ENCODE results near the gene PRKD3. TPM values are rescaled to one million over a fixed set of nuclear protein-coding genes. Genes with fewer than 3 reads are reported as not detected.

The PRKD3 gene
- total RNA-seq, 2 experiments from 2014 or later: 40.5 to 44.1 TPM

DNA sequence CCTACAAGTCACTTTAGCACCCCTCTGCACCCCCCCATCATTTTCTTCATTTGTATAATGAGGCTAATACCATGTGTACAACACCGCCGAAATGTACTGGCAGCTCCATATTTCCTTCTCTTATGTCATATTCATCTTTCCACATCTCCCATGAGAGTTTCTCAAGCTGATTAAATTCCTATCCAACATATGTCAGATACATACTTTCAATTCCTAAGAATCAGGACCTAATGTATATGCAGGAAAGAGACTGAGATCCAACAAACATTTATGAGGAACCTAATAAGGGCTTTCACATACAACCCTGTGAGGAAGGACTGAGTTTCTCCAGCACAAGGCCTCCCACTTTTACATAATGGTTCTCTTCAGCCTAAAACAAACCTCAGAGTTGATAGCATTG lies 41.9 kb downstream of the PRKD3 start:
- no peak overlapping the region for H3K4me3 Mint-ChIP-seq
- Histone ChIP-seq H3K9me3 (ENCODE audit: control insufficient read depth in 1 of 2, insufficient read depth in 1 of 2, low read length in 2 of 2) (no peaks in the 10 kb centered on the region), H3K27ac (ENCODE audit: low read depth in 1 of 2, low read length in 2 of 2) (no peak overlapping the region), H3K27me3 (ENCODE audit: control insufficient read depth in 1 of 2, insufficient read depth in 2 of 2, low read length in 2 of 2) (no peaks in the 10 kb centered on the region), H3K4me3 (ENCODE audit: low read length) (no peak overlapping the region), H3K4me1 (ENCODE audit: insufficient read depth, low read length) (no peaks in the 10 kb centered on the region), H3K36me3 (ENCODE audit: insufficient read depth, low read length) (peaks cover 16% of the 10 kb centered on the region)
- DNase-seq (no peak), ATAC-seq (ENCODE audit: poor library complexity) (no peak)
- H3K9me3 Mint-ChIP-seq: no peaks in the 10 kb centered on the region
- H3K27me3 Mint-ChIP-seq: no peaks in the 10 kb centered on the region
- H3K27ac Mint-ChIP-seq: no peak overlapping the region
- intact Hi-C loops (cut with DNase I, micrococcal nuclease): no loop called here
- POLR2A ChIA-PET: no interaction called here
- peaks cover 69% of the 10 kb centered on the region for H3K36me3 Mint-ChIP-seq (ENCODE audit: low read depth)
- TF ChIP-seq, protein P1, sequence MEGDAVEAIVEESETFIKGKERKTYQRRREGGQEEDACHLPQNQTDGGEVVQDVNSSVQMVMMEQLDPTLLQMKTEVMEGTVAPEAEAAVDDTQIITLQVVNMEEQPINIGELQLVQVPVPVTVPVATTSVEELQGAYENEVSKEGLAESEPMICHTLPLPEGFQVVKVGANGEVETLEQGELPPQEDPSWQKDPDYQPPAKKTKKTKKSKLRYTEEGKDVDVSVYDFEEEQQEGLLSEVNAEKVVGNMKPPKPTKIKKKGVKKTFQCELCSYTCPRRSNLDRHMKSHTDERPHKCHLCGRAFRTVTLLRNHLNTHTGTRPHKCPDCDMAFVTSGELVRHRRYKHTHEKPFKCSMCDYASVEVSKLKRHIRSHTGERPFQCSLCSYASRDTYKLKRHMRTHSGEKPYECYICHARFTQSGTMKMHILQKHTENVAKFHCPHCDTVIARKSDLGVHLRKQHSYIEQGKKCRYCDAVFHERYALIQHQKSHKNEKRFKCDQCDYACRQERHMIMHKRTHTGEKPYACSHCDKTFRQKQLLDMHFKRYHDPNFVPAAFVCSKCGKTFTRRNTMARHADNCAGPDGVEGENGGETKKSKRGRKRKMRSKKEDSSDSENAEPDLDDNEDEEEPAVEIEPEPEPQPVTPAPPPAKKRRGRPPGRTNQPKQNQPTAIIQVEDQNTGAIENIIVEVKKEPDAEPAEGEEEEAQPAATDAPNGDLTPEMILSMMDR (IDR thresholded peaks at IDR 0.05): no peak
- CTCF ChIA-PET: no interaction called here
- no peaks in the 10 kb centered on the region for H3K4me1 Mint-ChIP-seq (ENCODE audit: low read depth)

DNA sequence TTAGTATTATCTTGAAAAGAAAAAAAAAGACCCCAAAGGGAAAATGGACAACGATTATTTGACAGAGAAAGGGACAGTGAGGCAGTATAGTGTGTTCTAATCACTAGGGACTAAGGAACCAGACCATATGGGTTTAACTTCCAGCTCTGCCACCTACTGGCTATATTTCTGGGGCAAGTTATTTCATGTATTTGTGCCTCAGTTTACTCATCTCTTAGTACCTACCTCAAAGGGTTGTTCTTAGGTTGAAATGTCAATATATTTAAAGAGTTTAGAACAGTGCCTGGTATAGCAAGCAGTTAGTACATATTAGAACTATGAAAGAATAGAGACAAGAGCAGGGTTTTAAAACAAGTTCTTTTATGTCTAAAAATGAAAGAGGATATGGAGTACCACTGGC lies 42.7 kb downstream of the PRKD3 start:
- no peaks in the 10 kb centered on the region for H3K27me3 ChIP-seq (ENCODE audit: control insufficient read depth in 1 of 2, insufficient read depth in 2 of 2, low read length in 2 of 2)
- CTCF ChIA-PET: no interaction called here
- Mint-ChIP-seq H3K27me3 (no peaks in the 10 kb centered on the region), H3K4me3 (no peak overlapping the region), H3K9me3 (no peaks in the 10 kb centered on the region), H3K4me1 (ENCODE audit: low read depth) (no peaks in the 10 kb centered on the region), H3K36me3 (ENCODE audit: low read depth) (peaks cover 68% of the 10 kb centered on the region), H3K27ac (no peak overlapping the region)
- POLR2A ChIA-PET: no interaction called here
- H3K36me3 ChIP-seq (ENCODE audit: insufficient read depth, low read length): peaks cover 16% of the 10 kb centered on the region
- TF ChIP-seq, protein P1 (IDR thresholded peaks at IDR 0.05): no peak
- intact Hi-C loops (cut with DNase I, micrococcal nuclease): no loop called here
- H3K4me3 ChIP-seq (ENCODE audit: low read length): no peak overlapping the region
- H3K9me3 ChIP-seq (ENCODE audit: control insufficient read depth in 1 of 2, insufficient read depth in 1 of 2, low read length in 2 of 2): no peaks in the 10 kb centered on the region
- no peak overlapping the region for H3K27ac ChIP-seq (ENCODE audit: low read depth in 1 of 2, low read length in 2 of 2)
- no peaks in the 10 kb centered on the region for H3K4me1 ChIP-seq (ENCODE audit: insufficient read depth, low read length)
- DNase-seq (no peak), ATAC-seq (ENCODE audit: poor library complexity) (no peak)

DNA sequence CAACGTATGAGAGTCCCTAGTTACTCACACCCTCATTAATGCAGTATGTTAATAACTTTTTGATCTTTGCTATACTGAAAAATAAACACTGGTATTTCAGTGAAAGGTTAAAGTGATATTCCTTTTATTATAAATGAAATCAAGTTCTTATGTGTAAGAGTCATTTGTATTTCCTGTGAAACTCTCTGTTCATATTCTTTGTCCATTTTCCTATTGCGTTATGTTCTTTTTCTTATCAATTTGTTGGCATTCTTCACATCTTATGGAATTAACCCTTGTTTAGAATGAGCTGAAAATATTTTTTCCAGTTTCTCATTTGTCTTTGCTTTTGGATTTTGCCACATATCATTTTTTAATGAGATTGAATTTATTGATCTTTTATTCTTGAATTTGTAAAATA lies 48.3 kb downstream of the PRKD3 start:
- no peaks in the 10 kb centered on the region for H3K27me3 Mint-ChIP-seq
- DNase-seq (no peak), ATAC-seq (ENCODE audit: poor library complexity) (no peak)
- Histone ChIP-seq H3K4me1 (ENCODE audit: insufficient read depth, low read length) (no peaks in the 10 kb centered on the region), H3K4me3 (ENCODE audit: low read length) (no peak overlapping the region), H3K36me3 (ENCODE audit: insufficient read depth, low read length) (peaks cover 38% of the 10 kb centered on the region), H3K27me3 (ENCODE audit: control insufficient read depth in 1 of 2, insufficient read depth in 2 of 2, low read length in 2 of 2) (no peaks in the 10 kb centered on the region), H3K27ac (ENCODE audit: low read depth in 1 of 2, low read length in 2 of 2) (no peak overlapping the region), H3K9me3 (ENCODE audit: control insufficient read depth in 1 of 2, insufficient read depth in 1 of 2, low read length in 2 of 2) (no peaks in the 10 kb centered on the region)
- no peaks in the 10 kb centered on the region for H3K9me3 Mint-ChIP-seq
- intact Hi-C loops (cut with DNase I, micrococcal nuclease): no loop called here
- peaks cover 84% of the 10 kb centered on the region for H3K36me3 Mint-ChIP-seq (ENCODE audit: low read depth)
- ChIA-PET POLR2A (no interaction called here), CTCF (no interaction called here)
- no peak overlapping the region for H3K4me3 Mint-ChIP-seq
- no peak overlapping the region for H3K27ac Mint-ChIP-seq
- TF ChIP-seq, protein P1 (IDR thresholded peaks at IDR 0.05): no peak
- no peaks in the 10 kb centered on the region for H3K4me1 Mint-ChIP-seq (ENCODE audit: low read depth)

Other genes starting within 250 kb of the PRKD3 start
- 10 to 100 TPM; 23.4 to 23.9 TPM for gene HEATR5B, start 240.5 kb downstream of the PRKD3 start, total RNA-seq
- 1 to 10 TPM; 4.0 to 4.1 TPM for gene GPATCH11, start 240.3 kb downstream of the PRKD3 start, total RNA-seq
- gene EIF2AK2, start 167.9 kb downstream of the PRKD3 start, total RNA-seq: 10 to 100 TPM; 29.1 to 31.1 TPM
- not detected for gene SULT6B1, start 136.2 kb downstream of the PRKD3 start, total RNA-seq
- gene CEBPZOS, start 128.3 kb downstream of the PRKD3 start, total RNA-seq: 10 to 100 TPM; 23.4 to 24.6 TPM
- 100 to 1,000 TPM in 1 of 2 experiments, 10 to 100 TPM in 1; 92.3 to 102 TPM for gene CEBPZ, start 93.2 kb downstream of the PRKD3 start, total RNA-seq
- 10 to 100 TPM; 21.4 to 24.1 TPM for gene NDUFAF7, start 93.2 kb downstream of the PRKD3 start, total RNA-seq
- gene QPCT, start 19.8 kb upstream of the PRKD3 start, total RNA-seq: under 1 TPM; 0.53 to 0.71 TPM